B cell (primary cell): ENCODE measurements around the gene ITPK1. TPM values are rescaled to one million over a fixed set of nuclear protein-coding genes. Genes with fewer than 3 reads are reported as not detected.

ENCODE experiments used
- ATAC-seq: fragments of 200-7000 bp; cut with Tn5 transposase; one replicate; pipeline ENCODE4 v1.10.0; 2021; ENCODE audit warnings: low read depth, mild to moderate bottlenecking, moderate number of reproducible peaks, moderate library complexity
- CTCF ChIA-PET: fragments of 350-600 bp; sonication (Branson Sonifier 250); formaldehyde crosslinking; loops from one replicate; lab custom pipeline; 2021; ENCODE audit warnings: antibody characterized with exemption, inconsistent platforms; lab: Charles Lee
- POLR2A ChIA-PET: fragments of 350-600 bp; sonication (Branson Sonifier 250); formaldehyde crosslinking; loops from one replicate; lab custom pipeline; 2021; ENCODE audit warnings: antibody characterized with exemption; lab: Charles Lee
- DNase-seq: peaks from one replicate; pipeline ENCODE4 v3.0.0; 2013
- H2AFZ ChIP-seq: 2 replicates; pipeline ENCODE4 v1.6.1; 2012; ENCODE audit warnings: mild to moderate bottlenecking, low read depth, low read length; ENCODE audit not compliant: insufficient read depth, poor library complexity, severe bottlenecking
- H3K27ac ChIP-seq, 2 donors: 1 replicate in 1 of 2; 2 replicates in 1 of 2; pipeline ENCODE4 v1.5.1; 2012 to 2013; ENCODE audit warnings: low read length in 2 of 2, mild to moderate bottlenecking in 2 of 2, moderate library complexity in 1 of 2
- H3K27me3 ChIP-seq, 4 experiments: fragments of 200-600 bp in 1 of 4; sonication (generic) in 1 of 4; replicated peaks in 1 of 4; 1 replicate in 2 of 4; 2 replicates in 2 of 4; pipeline versions ENCODE4 v1.6.1 to v1.7.0; 2013 to 2016; ENCODE audit warnings: low read length in 3 of 4, mild to moderate bottlenecking in 2 of 4, mixed read lengths in 1 of 4, moderate library complexity in 1 of 4; ENCODE audit not compliant: insufficient read depth in 4 of 4, control insufficient read depth in 3 of 4; ENCODE audit errors: control extremely low read depth in 1 of 4
- H3K36me3 ChIP-seq, 2 experiments: replicated peaks in 1 of 2; 1 replicate in 1 of 2; 2 replicates in 1 of 2; pipeline versions ENCODE4 v1.6.1 to v1.7.1; 2013; ENCODE audit warnings: low read length in 1 of 2; ENCODE audit not compliant: insufficient read depth in 2 of 2, control insufficient read depth in 1 of 2; ENCODE audit errors: control extremely low read depth in 1 of 2, extremely low read depth in 1 of 2
- H3K4me1 ChIP-seq, 2 donors: fragments of 200-600 bp in 1 of 2; sonication (generic) in 1 of 2; 1 replicate in 1 of 2; 2 replicates in 1 of 2; pipeline versions ENCODE4 v1.5.1 to v1.6.1; 2013 to 2017; ENCODE audit warnings: low read length in 2 of 2; ENCODE audit not compliant: control insufficient read depth in 2 of 2, insufficient read depth in 2 of 2
- H3K4me2 ChIP-seq: replicated peaks from 2 replicates; pipeline ENCODE3; 2012; ENCODE audit warnings: mild to moderate bottlenecking, low read depth, low read length; ENCODE audit not compliant: poor library complexity, severe bottlenecking
- H3K4me3 ChIP-seq, 5 experiments: fragments of 200-600 bp in 1 of 5; sonication (generic) in 1 of 5; 1 replicate in 3 of 5; 2 replicates in 2 of 5; pipeline versions ENCODE4 v1.5.1 to v1.7.0; 2011 to 2016; ENCODE audit warnings: low read length in 4 of 5, mild to moderate bottlenecking in 4 of 5, low read depth in 2 of 5, control low read depth in 1 of 5, moderate library complexity in 1 of 5; ENCODE audit not compliant: insufficient read depth in 1 of 5; ENCODE audit errors: control extremely low read depth in 1 of 5, extremely low read depth in 1 of 5
- H3K79me2 ChIP-seq: fragments of 200-600 bp; sonication (generic); one replicate; pipeline ENCODE4 v1.6.0; 2016; ENCODE audit warnings: low read length; ENCODE audit not compliant: control insufficient read depth, insufficient read depth
- H3K9ac ChIP-seq: fragments of 200-600 bp; sonication (generic); 2 replicates; pipeline ENCODE4 v1.6.1; 2017; ENCODE audit warnings: mild to moderate bottlenecking, low read length, moderate library complexity
- H3K9me3 ChIP-seq, 3 donors: one replicate each; pipeline versions ENCODE4 v1.6.1 to v1.7.1; 2013; ENCODE audit warnings: low read length in 2 of 3; ENCODE audit not compliant: control insufficient read depth in 2 of 3, insufficient read depth in 1 of 3; ENCODE audit errors: control extremely low read depth in 1 of 3
- H4K20me1 ChIP-seq: 2 replicates; pipeline ENCODE4 v1.6.0; 2012; ENCODE audit warnings: mild to moderate bottlenecking, low read length; ENCODE audit not compliant: insufficient read depth, control insufficient read depth, poor library complexity, severe bottlenecking
- H3K27ac Mint-ChIP-seq: one replicate; pipeline ENCODE4 v1.8.0; 2021; ENCODE audit warnings: mixed read lengths
- H3K27me3 Mint-ChIP-seq: one replicate; pipeline ENCODE4 v1.8.0; 2021; ENCODE audit warnings: mixed read lengths
- H3K4me1 Mint-ChIP-seq: one replicate; pipeline ENCODE4 v1.8.0; 2021; ENCODE audit warnings: mixed read lengths
- H3K4me3 Mint-ChIP-seq: one replicate; pipeline ENCODE4 v1.8.0; 2021; ENCODE audit warnings: mixed read lengths
- H3K9me3 Mint-ChIP-seq: one replicate; pipeline ENCODE4 v1.8.0; 2022; ENCODE audit warnings: mixed read lengths; ENCODE audit not compliant: insufficient read depth
- EZH2 ChIP-seq: IDR thresholded peaks from 2 replicates; pipeline ENCODE4 v1.6.1; 2012; ENCODE audit warnings: borderline replicate concordance, low read depth, mild to moderate bottlenecking, moderate library complexity, low read length; ENCODE audit not compliant: insufficient read depth, poor library complexity, severe bottlenecking
- WGBS: methylation state at CpG from one replicate; pipeline ENCODE4 v1.1.5; 2013; ENCODE audit warnings: missing lambda C conversion rate; ENCODE audit not compliant: insufficient coverage; 5-methylcytosine and 5-hydroxymethylcytosine counted together
- intact Hi-C: fragments of 100-400 bp; cut with micrococcal nuclease; formaldehyde crosslinking; loops from one replicate; pipeline ENCODE4 v1.10.0; 2022
- polyA plus RNA-seq: library from polyadenylated mRNA; depleted of rRNA; stranded (reverse); fragments of >200 nt; gene quantifications from 2 replicates; pipeline ENCODE4 v1.2.3, GENCODE V29; 2012
- total RNA-seq, 2 donors: library from RNA; stranded (reverse); fragments of 120-200 nt in 1 of 2; gene quantifications; 1 replicate in 1 of 2; 2 replicates in 1 of 2; pipeline versions ENCODE4 v1.2.3 to v1.2.4, GENCODE V29; 2013 to 2022
- TF ChIP-seq, protein P1 (sequence below): fragments of 200-600 bp; IDR thresholded peaks from one replicate; pipeline ENCODE4 v1.8.0; 2022; ENCODE audit warnings: antibody characterized with exemption, mild to moderate bottlenecking

Gene ITPK1
- total and polyA plus RNA-seq, 2 donors (not counting 1 experiment from before 2014, with no cell fraction given), result 46.0 to 46.9 TPM

DNA sequence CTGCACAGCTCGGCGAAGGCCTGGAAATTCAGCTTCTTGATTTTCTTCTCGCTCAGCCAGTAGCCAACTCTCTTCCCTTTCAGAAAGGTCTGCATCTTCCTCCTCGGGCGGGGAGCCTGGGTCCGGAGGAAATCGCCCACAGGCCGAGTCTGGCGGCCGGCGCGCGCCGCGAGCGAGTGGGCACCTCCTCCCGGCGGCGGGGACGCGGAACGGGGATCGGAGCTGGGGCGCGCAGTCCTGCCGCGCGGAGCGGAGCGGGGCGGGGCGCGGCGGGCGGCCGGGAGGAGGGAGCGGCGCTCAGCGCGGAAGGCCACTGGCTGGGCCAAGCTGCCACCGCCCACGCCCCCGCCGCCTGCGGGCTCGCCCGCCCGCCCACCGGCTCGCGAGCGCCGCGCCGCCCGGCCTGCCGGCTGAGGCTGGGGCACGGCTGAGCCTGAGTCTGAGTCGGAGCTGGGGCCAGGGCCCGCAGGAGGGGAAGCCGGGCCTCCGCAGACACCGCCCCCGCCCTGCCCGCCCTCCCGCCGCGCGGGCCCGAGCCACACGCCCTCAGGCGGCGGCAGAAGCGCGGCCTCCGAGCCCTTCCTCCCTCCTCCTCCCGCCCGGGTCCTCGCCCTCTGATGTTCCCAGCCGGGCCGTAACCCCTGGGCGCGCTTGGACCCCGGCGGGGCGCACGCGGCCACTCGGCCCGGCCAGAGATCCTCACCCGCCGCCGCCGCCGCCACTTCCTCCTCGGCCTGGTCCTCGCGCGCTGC is 480 bp downstream of the ITPK1 start:
- H3K27me3 ChIP-seq, result no peaks in the 10 kb centered on the region
- H3K27ac Mint-ChIP-seq, result peak overlapping the region; percentile 89
- H3K9me3 Mint-ChIP-seq, result no peaks in the 10 kb centered on the region
- peak overlapping the region; percentile 100 for H3K4me2 ChIP-seq
- H3K4me3 Mint-ChIP-seq, result peak overlapping the region; percentile 92
- H3K27me3 Mint-ChIP-seq, result no peaks in the 10 kb centered on the region
- H3K9me3 ChIP-seq, result no peaks in the 10 kb centered on the region
- ChIA-PET CTCF (interaction anchor here (0.6 to 5.2 kb wide), 14 partner anchors 14 to 162 kb away, joined by 3 to 78 read pairs (median 17); partner anchors contain the start of genes GON7, LYSET, MOAP1 and UBR7), POLR2A (interaction anchor here (0.5 to 2.4 kb wide), 6 partner anchors 42 to 1760 kb away, joined by 3 to 5 read pairs (median 4); partner anchors contain the start of genes LYSET and MOAP1)
- H4K20me1 ChIP-seq, result peaks cover 24% of the 10 kb centered on the region
- no peak for TF ChIP-seq EZH2
- TF ChIP-seq, protein P1, sequence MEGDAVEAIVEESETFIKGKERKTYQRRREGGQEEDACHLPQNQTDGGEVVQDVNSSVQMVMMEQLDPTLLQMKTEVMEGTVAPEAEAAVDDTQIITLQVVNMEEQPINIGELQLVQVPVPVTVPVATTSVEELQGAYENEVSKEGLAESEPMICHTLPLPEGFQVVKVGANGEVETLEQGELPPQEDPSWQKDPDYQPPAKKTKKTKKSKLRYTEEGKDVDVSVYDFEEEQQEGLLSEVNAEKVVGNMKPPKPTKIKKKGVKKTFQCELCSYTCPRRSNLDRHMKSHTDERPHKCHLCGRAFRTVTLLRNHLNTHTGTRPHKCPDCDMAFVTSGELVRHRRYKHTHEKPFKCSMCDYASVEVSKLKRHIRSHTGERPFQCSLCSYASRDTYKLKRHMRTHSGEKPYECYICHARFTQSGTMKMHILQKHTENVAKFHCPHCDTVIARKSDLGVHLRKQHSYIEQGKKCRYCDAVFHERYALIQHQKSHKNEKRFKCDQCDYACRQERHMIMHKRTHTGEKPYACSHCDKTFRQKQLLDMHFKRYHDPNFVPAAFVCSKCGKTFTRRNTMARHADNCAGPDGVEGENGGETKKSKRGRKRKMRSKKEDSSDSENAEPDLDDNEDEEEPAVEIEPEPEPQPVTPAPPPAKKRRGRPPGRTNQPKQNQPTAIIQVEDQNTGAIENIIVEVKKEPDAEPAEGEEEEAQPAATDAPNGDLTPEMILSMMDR, result peak; percentile 12
- H3K27ac ChIP-seq, result peak overlapping the region; percentile 34 to 74
- peaks cover 32% of the 10 kb centered on the region for H3K4me1 Mint-ChIP-seq
- ATAC-seq (peak; percentile 74), DNase-seq (peak; percentile 92)
- H2AFZ ChIP-seq, result peak overlapping the region; percentile 95
- intact Hi-C loops, result loop anchor here (1.0 to 2.0 kb wide), 3 partner anchors 70 to 218 kb away; partner anchors contain the start of genes BTBD7, GON7, LYSET and UBR7
- H3K9ac ChIP-seq, result peak overlapping the region; percentile 94
- peak overlapping the region; percentile 37 to 89 (median 79) for H3K4me3 ChIP-seq
- H3K4me1 ChIP-seq, result peaks cover 27 to 34% of the 10 kb centered on the region in 2 donors
- peaks cover 35% of the 10 kb centered on the region for H3K79me2 ChIP-seq
- WGBS, result under 1% methylated on average over 91 of the region's 99 CpGs
- no peaks in the 10 kb centered on the region for H3K36me3 ChIP-seq
